Epithelial cell of proximal tubule (primary cell): ENCODE measurements around the gene TTC24. TPM values are rescaled to one million over a fixed set of nuclear protein-coding genes. Genes with fewer than 3 reads are reported as not detected.
"Not testable (repeated sequence)": the region's sequence is repeated elsewhere in the genome, so short reads cannot be mapped to it uniquely, and the experiment has no call there.

Experiments used
- DNase-seq: peaks from one replicate; pipeline ENCODE4 v3.0.0-alpha.2; 2011; ENCODE audit warnings: low read depth
- H3K4me3 ChIP-seq: 2 replicates; pipeline ENCODE4 v1.5.1; 2011; ENCODE audit warnings: low read depth, mild to moderate bottlenecking, low read length
- CTCF ChIP-seq: conservative IDR thresholded peaks from 2 replicates; pipeline ENCODE4 v1.5.1; 2012; ENCODE audit warnings: low read depth, mild to moderate bottlenecking, low read length
- total RNA-seq: library from RNA; depleted of rRNA; stranded (reverse); fragments of >200 nt; gene quantifications from 2 replicates; pipeline ENCODE4 v1.2.3, GENCODE V29; 2015

TTC24 gene
- total RNA-seq, 1 donor from 2014 or later = not detected

DNA sequence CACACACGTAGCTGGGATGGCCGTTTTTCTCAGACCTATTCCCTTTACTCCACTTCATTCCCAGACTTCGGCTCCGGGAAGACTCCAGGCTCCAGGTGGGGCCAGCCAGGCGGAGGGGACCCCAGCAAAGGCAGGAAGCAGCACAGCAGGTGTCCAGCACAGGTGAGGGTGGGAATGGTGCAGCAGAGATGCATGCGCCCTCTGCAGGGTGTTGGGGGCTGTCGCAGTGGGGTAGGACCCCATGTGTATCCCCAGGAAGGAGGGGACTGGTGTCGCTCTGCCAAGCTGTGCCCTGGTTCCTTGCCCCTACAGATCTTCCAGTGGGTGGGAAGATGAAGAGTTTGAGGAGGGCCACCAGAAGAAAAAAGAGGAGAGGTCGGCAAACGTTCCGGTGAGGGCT, 5.3 kb downstream of the TTC24 start:
- no peak for DNase-seq

DNA sequence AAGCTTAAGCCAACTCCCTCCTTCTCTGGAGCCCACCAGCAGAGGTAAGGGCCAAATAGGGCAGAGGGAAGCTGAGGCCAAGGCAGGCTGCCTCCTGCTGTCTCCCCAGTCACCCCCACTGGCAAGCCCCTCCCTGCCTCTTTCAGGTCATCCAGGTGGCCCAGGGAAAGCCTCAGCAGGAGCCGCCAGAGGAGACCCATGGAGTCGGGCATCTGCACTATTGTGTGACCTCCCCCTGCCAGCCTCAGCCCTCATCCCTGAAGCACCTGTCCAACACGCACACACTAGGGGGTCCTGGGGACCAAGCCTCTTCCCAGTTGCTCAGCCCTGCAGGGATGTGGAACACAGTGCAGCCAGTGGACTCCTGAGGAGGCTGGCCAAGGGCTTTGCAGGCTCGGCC, 6.8 kb downstream of the TTC24 start:
- H3K4me3 ChIP-seq = no peak overlapping the region
- TF ChIP-seq CTCF = no peak

More for the DNA sequence above, 5.3 kb downstream of the TTC24 start:
- peak; percentile 28 for TF ChIP-seq CTCF
- no peak overlapping the region for H3K4me3 ChIP-seq

GRCh38 chr1:156586892-156587477, 7.5 kb downstream of the TTC24 start:
- no peak for TF ChIP-seq CTCF
- H3K4me3 ChIP-seq = no peak overlapping the region
- DNase-seq = no peak

More for the DNA sequence above, 6.8 kb downstream of the TTC24 start:
- no peak for DNase-seq

GRCh38 chr1:156587927-156588326, 8.4 kb downstream of the TTC24 start:
- DNase-seq, H3K4me3 ChIP-seq: not testable (repeated sequence)

DNA sequence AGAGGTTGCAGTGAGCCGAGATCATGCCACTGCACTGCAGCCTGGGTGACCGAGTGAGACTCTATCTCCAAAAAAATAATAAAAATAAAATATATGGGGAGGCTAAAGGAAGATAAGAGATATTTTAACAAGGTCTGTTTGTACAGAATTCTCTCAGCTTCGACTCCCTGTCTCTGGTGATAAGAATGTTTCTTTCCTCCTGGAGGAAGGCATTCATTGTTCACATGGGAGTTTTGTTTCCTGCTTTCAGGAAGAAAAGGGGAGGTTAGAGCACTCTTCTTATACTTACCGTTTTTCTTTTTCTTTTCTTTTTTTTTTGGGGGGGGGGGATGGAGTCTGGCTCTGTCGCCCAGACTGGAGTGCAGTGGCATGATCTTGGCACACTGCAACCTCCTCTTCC, 10.0 kb downstream of the TTC24 start:
- no peak for DNase-seq
- TF ChIP-seq CTCF = no peak
- H3K4me3 ChIP-seq = no peak overlapping the region

DNA sequence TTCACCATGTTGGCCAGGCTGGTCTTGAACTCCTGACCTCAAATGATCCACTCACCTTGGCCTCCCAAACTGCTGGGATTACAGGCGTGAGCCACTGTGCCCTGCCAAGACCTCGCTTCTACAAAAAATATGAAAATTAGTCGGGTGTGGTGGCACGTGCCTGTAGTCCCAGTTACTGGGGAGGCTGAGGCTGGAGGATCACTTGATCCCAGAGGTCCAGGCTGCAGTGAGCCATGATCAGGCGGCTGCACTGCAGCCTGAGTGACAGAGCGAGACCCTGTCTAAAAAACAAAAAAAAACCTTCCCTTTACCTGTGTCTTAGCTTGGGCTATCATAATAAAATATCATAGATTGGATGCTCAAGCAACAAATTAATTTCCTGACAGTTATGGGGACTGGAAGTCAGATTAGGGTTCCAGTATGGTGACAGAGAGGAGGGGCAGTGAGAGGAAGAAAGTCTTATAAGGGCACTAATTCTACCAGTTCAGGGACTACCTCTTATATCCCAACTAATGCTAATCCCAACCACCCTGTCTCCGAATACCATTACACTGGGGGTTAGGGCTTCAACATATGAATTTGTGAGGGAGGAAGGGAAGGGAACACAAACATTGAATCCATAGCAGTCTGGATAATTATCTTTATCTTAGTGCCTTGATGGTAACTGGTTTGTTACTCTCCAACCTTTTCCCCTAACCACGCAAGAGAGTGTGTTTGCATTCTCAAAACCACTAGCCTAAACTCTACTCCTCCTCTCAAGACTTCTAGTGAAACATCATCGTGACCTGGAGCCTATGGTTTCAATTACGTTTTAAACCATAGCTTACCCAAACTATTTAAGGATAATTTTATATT, 11.0 kb downstream of the TTC24 start:
- H3K4me3 ChIP-seq = peak overlapping the region; percentile 80
- TF ChIP-seq CTCF = no peak
- no peak for DNase-seq

GRCh38 chr1:156591181-156591431, 11.6 kb downstream of the TTC24 start:
- no peak for DNase-seq
- TF ChIP-seq CTCF = no peak
- peak overlapping the region; percentile 80 for H3K4me3 ChIP-seq
